ENCODE measurements around the gene TBATA.
"Not testable (repeated sequence)": the region's sequence is repeated elsewhere in the genome, so short reads cannot be mapped to it uniquely, and the experiment has no call there.

Gene TBATA

GRCh38 chr10:70777063-70777875, 7.9 kb downstream of the TBATA start:
- DNase-seq: no peak

GRCh38 chr10:70776455-70777005, 8.6 kb downstream of the TBATA start:
- no peak for DNase-seq

GRCh38 chr10:70775679-70776454, 9.3 kb downstream of the TBATA start:
- no peak for DNase-seq

- DNase-seq: no peak
Measured at GRCh38 chr10:70774810-70775678, 10.1 kb downstream of the TBATA start.

GRCh38 chr10:70773965-70774809, 11.0 kb downstream of the TBATA start:
- DNase-seq: no peak

GRCh38 chr10:70773461-70773860, 11.7 kb downstream of the TBATA start:
- DNase-seq: no peak

GRCh38 chr10:70772627-70773026, 12.6 kb downstream of the TBATA start:
- no peak for DNase-seq

- DNase-seq: no peak
Measured at GRCh38 chr10:70771311-70772194, 13.6 kb downstream of the TBATA start.

- DNase-seq: not testable (repeated sequence)
Measured at GRCh38 chr10:70770516-70770915, 14.7 kb downstream of the TBATA start.

GRCh38 chr10:70770001-70770400, 15.2 kb downstream of the TBATA start:
- no peak for DNase-seq

GRCh38 chr10:70769121-70769520, 16.1 kb downstream of the TBATA start:
- DNase-seq: no peak

GRCh38 chr10:70768026-70768685, 17.0 kb downstream of the TBATA start:
- DNase-seq: not testable (repeated sequence)

- no peak for DNase-seq
Measured at GRCh38 chr10:70765794-70766594, 19.2 kb downstream of the TBATA start.

- DNase-seq: no peak
Measured at GRCh38 chr10:70763567-70763966, 21.6 kb downstream of the TBATA start.

GRCh38 chr10:70762441-70763175, 22.6 kb downstream of the TBATA start:
- DNase-seq: no peak

- no peak for DNase-seq
Measured at GRCh38 chr10:70761727-70762350, 23.3 kb downstream of the TBATA start.

- DNase-seq: no peak
Measured at GRCh38 chr10:70761031-70761601, 24.1 kb downstream of the TBATA start.

Data from stimulated activated CD4-positive, alpha-beta T cell treated with anti-CD3 and anti-CD28 coated beads, Interleukin-2, amount 100 ng/mL, for 48 hours (primary cell).